Measurements from ENCODE around the gene IL3.

The IL3 gene

GRCh38 chr5:132070460-132071337 lies 10.2 kb downstream of the IL3 start:
- DNase-seq (ENCODE audit: low read depth, low spot score), result no peak

GRCh38 chr5:132071338-132071707 lies 10.9 kb downstream of the IL3 start:
- DNase-seq (ENCODE audit: low read depth, low spot score), result no peak
- H3K27ac ChIP-seq, result no peak overlapping the region

More at GRCh38 chr5:132070460-132071337, 10.2 kb downstream of the IL3 start:
- H3K27ac ChIP-seq, result no peak overlapping the region

GRCh38 chr5:132072070-132072469 lies 11.6 kb downstream of the IL3 start:
- no peak overlapping the region for H3K27ac ChIP-seq
- no peak for DNase-seq (ENCODE audit: low read depth, low spot score)

- DNase-seq (ENCODE audit: low read depth, low spot score), result no peak
- H3K27ac ChIP-seq, result no peak overlapping the region
Observed at GRCh38 chr5:132072528-132072927, 12.1 kb downstream of the IL3 start.

GRCh38 chr5:132073231-132074013 lies 13.0 kb downstream of the IL3 start, which contains the start of gene CSF2:
Gene CSF2, plus strand, starts transcription at chr5:132073789. Its CDS starts 35 bp downstream, at chr5:132073824.
- H3K27ac ChIP-seq, result peak within 1 kb of the TSS; percentile 83
- DNase-seq (ENCODE audit: low read depth, low spot score), result no peak

- no peak for DNase-seq (ENCODE audit: low read depth, low spot score)
- H3K27ac ChIP-seq, result peak overlapping the region; percentile 83
Observed at GRCh38 chr5:132074091-132074771, 13.8 kb downstream of the IL3 start.

- DNase-seq (ENCODE audit: low read depth, low spot score), result no peak
- peak overlapping the region; percentile 83 for H3K27ac ChIP-seq
Observed at GRCh38 chr5:132074772-132075718, 14.6 kb downstream of the IL3 start.

GRCh38 chr5:132075719-132076077 lies 15.2 kb downstream of the IL3 start:
- DNase-seq (ENCODE audit: low read depth, low spot score), result no peak
- H3K27ac ChIP-seq, result peak overlapping the region; percentile 83

GRCh38 chr5:132076202-132076830 lies 15.9 kb downstream of the IL3 start:
- DNase-seq (ENCODE audit: low read depth, low spot score), result no peak
- no peak overlapping the region for H3K27ac ChIP-seq

- H3K27ac ChIP-seq, result no peak overlapping the region
- no peak for DNase-seq (ENCODE audit: low read depth, low spot score)
Observed at GRCh38 chr5:132076983-132077382, 16.5 kb downstream of the IL3 start.

- DNase-seq (ENCODE audit: low read depth, low spot score), result no peak
Observed at GRCh38 chr5:132079081-132079480, 18.6 kb downstream of the IL3 start.

GRCh38 chr5:132079619-132080018 lies 19.2 kb downstream of the IL3 start:
- no peak for DNase-seq (ENCODE audit: low read depth, low spot score)
- H3K27ac ChIP-seq, result no peak overlapping the region

More at GRCh38 chr5:132079081-132079480, 18.6 kb downstream of the IL3 start:
- H3K27ac ChIP-seq, result no peak overlapping the region

GRCh38 chr5:132080595-132080994 lies 20.1 kb downstream of the IL3 start:
- DNase-seq (ENCODE audit: low read depth, low spot score), result no peak

GRCh38 chr5:132081458-132081857 lies 21.0 kb downstream of the IL3 start:
- no peak for DNase-seq (ENCODE audit: low read depth, low spot score)
- H3K27ac ChIP-seq, result no peak overlapping the region

More at GRCh38 chr5:132080595-132080994, 20.1 kb downstream of the IL3 start:
- no peak overlapping the region for H3K27ac ChIP-seq

GRCh38 chr5:132082329-132083023 lies 22.0 kb downstream of the IL3 start:
- no peak overlapping the region for H3K27ac ChIP-seq
- DNase-seq (ENCODE audit: low read depth, low spot score), result no peak

- no peak for DNase-seq (ENCODE audit: low read depth, low spot score)
Observed at GRCh38 chr5:132083071-132083678, 22.7 kb downstream of the IL3 start.

GRCh38 chr5:132085686-132086085 lies 25.2 kb downstream of the IL3 start:
- H3K27ac ChIP-seq, result peak overlapping the region; percentile 52
- DNase-seq (ENCODE audit: low read depth, low spot score), result no peak

More at GRCh38 chr5:132083071-132083678, 22.7 kb downstream of the IL3 start:
- no peak overlapping the region for H3K27ac ChIP-seq

GRCh38 chr5:132086277-132086794 lies 25.9 kb downstream of the IL3 start:
- H3K27ac ChIP-seq, result peak overlapping the region; percentile 52
- DNase-seq (ENCODE audit: low read depth, low spot score), result peak; percentile 72

All from epithelial cell of prostate (primary cell).